Measurements from ENCODE around the gene TMEM135. TPM values are rescaled to one million over a fixed set of nuclear protein-coding genes. Genes with fewer than 3 reads are reported as not detected.

TMEM135 gene
- total RNA-seq, 1 experiment from 2014 or later: 95.2 TPM

GRCh38 chr11:87254562-87254961 is 216.8 kb downstream of the TMEM135 start:
- Histone ChIP-seq H3K9me3 (no peaks in the 10 kb centered on the region), H3K4me3 (ENCODE audit: low read depth, low read length) (no peak overlapping the region), H3K27me3 (replicated peaks; ENCODE audit: control insufficient read depth, insufficient read depth, low read length) (no peaks in the 10 kb centered on the region), H3K4me1 (no peaks in the 10 kb centered on the region), H3K36me3 (ENCODE audit: control insufficient read depth, insufficient read depth, low read length) (no peaks in the 10 kb centered on the region)
- Mint-ChIP-seq H3K27ac (ENCODE audit: unreplicated experiment) (no peak overlapping the region), H3K9me3 (ENCODE audit: unreplicated experiment) (no peaks in the 10 kb centered on the region), H3K27me3 (ENCODE audit: insufficient read depth, unreplicated experiment) (no peaks in the 10 kb centered on the region), H3K4me3 (ENCODE audit: unreplicated experiment) (no peak overlapping the region), H3K4me1 (ENCODE audit: low read depth, unreplicated experiment) (peaks cover 12% of the 10 kb centered on the region), H3K36me3 (ENCODE audit: insufficient read depth, unreplicated experiment) (peaks cover 6% of the 10 kb centered on the region)
- intact Hi-C loops (cut with micrococcal nuclease; ENCODE audit: unreplicated experiment): no loop called here
- ChIA-PET POLR2A (no interaction called here), CTCF (no interaction called here)
- BruUV-seq (replicated peaks): no TSS peak
- no peak for TF ChIP-seq CTCF (IDR thresholded peaks at IDR 0.05; ENCODE audit: insufficient read depth in 1 of 2, low read depth in 1 of 2, low read length in 1 of 2, severe bottlenecking in 1 of 2, unreplicated experiment in 1 of 2)
- no peak for DNase-seq

GRCh38 chr11:87255589-87255988 is 217.9 kb downstream of the TMEM135 start:
- Histone ChIP-seq H3K36me3 (ENCODE audit: control insufficient read depth, insufficient read depth, low read length) (no peaks in the 10 kb centered on the region), H3K9me3 (no peaks in the 10 kb centered on the region), H3K4me1 (peaks cover 8% of the 10 kb centered on the region; the same call in 1 of the 2 replicates), H3K27me3 (replicated peaks; ENCODE audit: control insufficient read depth, insufficient read depth, low read length) (no peaks in the 10 kb centered on the region), H3K4me3 (ENCODE audit: low read depth, low read length) (no peak overlapping the region)
- no TSS peak for BruUV-seq (replicated peaks)
- POLR2A ChIA-PET: no interaction called here
- CTCF ChIA-PET: no interaction called here
- no peak for TF ChIP-seq CTCF (IDR thresholded peaks at IDR 0.05; ENCODE audit: insufficient read depth in 1 of 2, low read depth in 1 of 2, low read length in 1 of 2, severe bottlenecking in 1 of 2, unreplicated experiment in 1 of 2)
- no peaks in the 10 kb centered on the region for H3K9me3 Mint-ChIP-seq (ENCODE audit: unreplicated experiment)
- no peak overlapping the region for H3K27ac Mint-ChIP-seq (ENCODE audit: unreplicated experiment)
- peaks cover 6% of the 10 kb centered on the region for H3K36me3 Mint-ChIP-seq (ENCODE audit: insufficient read depth, unreplicated experiment)
- no peak overlapping the region for H3K4me3 Mint-ChIP-seq (ENCODE audit: unreplicated experiment)
- intact Hi-C loops (cut with micrococcal nuclease; ENCODE audit: unreplicated experiment): no loop called here
- no peaks in the 10 kb centered on the region for H3K27me3 Mint-ChIP-seq (ENCODE audit: insufficient read depth, unreplicated experiment)
- no peak for DNase-seq
- H3K4me1 Mint-ChIP-seq (ENCODE audit: low read depth, unreplicated experiment): peaks cover 7% of the 10 kb centered on the region

- no peaks in the 10 kb centered on the region for H3K36me3 ChIP-seq (ENCODE audit: control insufficient read depth, insufficient read depth, low read length)
- Mint-ChIP-seq H3K9me3 (ENCODE audit: unreplicated experiment) (no peaks in the 10 kb centered on the region), H3K36me3 (ENCODE audit: insufficient read depth, unreplicated experiment) (peaks cover 6% of the 10 kb centered on the region), H3K4me3 (ENCODE audit: unreplicated experiment) (no peak overlapping the region), H3K27ac (ENCODE audit: unreplicated experiment) (no peak overlapping the region), H3K27me3 (ENCODE audit: insufficient read depth, unreplicated experiment) (no peaks in the 10 kb centered on the region), H3K4me1 (ENCODE audit: low read depth, unreplicated experiment) (peaks cover 14% of the 10 kb centered on the region)
- DNase-seq: no peak
- BruUV-seq (replicated peaks): no TSS peak
- H3K9me3 ChIP-seq: no peaks in the 10 kb centered on the region
- H3K4me1 ChIP-seq: peaks cover 13% of the 10 kb centered on the region; the same call in 1 of the 2 replicates
- TF ChIP-seq CTCF (IDR thresholded peaks at IDR 0.05; ENCODE audit: insufficient read depth in 1 of 2, low read depth in 1 of 2, low read length in 1 of 2, severe bottlenecking in 1 of 2, unreplicated experiment in 1 of 2): no peak
- CTCF ChIA-PET: no interaction called here
- POLR2A ChIA-PET: no interaction called here
- H3K4me3 ChIP-seq (ENCODE audit: low read depth, low read length): no peak overlapping the region
- intact Hi-C loops (cut with micrococcal nuclease; ENCODE audit: unreplicated experiment): no loop called here
- H3K27me3 ChIP-seq (replicated peaks; ENCODE audit: control insufficient read depth, insufficient read depth, low read length): no peaks in the 10 kb centered on the region
Measured at GRCh38 chr11:87256694-87257340, 219.1 kb downstream of the TMEM135 start.
